ENCODE data around the gene PCDHGB2. TPM values are rescaled to one million over a fixed set of nuclear protein-coding genes. Genes with fewer than 3 reads are reported as not detected.

PCDHGB2 gene
- total RNA-seq, 1 experiment from 2014 or later: 4.1 TPM

DNA sequence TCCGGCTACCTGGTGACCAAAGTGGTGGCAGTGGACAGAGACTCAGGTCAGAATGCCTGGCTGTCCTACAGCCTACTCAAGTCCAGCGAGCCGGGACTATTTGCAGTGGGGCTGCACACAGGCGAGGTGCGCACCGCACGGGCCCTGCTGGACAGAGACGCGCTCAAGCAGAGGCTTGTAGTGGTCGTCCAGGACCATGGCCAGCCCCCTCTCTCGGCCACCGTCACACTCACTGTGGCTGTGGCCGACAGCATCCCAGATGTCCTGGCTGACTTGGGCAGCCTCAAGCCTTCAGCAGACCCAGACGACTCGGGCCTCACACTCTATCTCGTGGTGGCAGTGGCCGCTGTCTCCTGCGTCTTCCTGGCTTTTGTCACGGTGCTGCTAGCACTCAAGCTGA, 2.8 kb upstream of the PCDHGB2 start:
- ChIA-PET POLR2A (no interaction called here), CTCF (interaction anchor here (1.0 to 1.3 kb wide), 2 partner anchors 201 to 235 kb away, joined by 3 read pairs; partner anchors contain the start of gene PCDHB4)
- no peak for ATAC-seq
- DNase-seq (ENCODE audit: low spot score): no peak
- no peak overlapping the region for H3K4me3 Mint-ChIP-seq
- H3K27ac Mint-ChIP-seq: no peak overlapping the region
- TF ChIP-seq, protein P1, sequence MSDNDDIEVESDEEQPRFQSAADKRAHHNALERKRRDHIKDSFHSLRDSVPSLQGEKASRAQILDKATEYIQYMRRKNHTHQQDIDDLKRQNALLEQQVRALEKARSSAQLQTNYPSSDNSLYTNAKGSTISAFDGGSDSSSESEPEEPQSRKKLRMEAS (CRISPR knock-in tag; IDR thresholded peaks at IDR 0.05): no peak
- TF ChIP-seq, protein P2, sequence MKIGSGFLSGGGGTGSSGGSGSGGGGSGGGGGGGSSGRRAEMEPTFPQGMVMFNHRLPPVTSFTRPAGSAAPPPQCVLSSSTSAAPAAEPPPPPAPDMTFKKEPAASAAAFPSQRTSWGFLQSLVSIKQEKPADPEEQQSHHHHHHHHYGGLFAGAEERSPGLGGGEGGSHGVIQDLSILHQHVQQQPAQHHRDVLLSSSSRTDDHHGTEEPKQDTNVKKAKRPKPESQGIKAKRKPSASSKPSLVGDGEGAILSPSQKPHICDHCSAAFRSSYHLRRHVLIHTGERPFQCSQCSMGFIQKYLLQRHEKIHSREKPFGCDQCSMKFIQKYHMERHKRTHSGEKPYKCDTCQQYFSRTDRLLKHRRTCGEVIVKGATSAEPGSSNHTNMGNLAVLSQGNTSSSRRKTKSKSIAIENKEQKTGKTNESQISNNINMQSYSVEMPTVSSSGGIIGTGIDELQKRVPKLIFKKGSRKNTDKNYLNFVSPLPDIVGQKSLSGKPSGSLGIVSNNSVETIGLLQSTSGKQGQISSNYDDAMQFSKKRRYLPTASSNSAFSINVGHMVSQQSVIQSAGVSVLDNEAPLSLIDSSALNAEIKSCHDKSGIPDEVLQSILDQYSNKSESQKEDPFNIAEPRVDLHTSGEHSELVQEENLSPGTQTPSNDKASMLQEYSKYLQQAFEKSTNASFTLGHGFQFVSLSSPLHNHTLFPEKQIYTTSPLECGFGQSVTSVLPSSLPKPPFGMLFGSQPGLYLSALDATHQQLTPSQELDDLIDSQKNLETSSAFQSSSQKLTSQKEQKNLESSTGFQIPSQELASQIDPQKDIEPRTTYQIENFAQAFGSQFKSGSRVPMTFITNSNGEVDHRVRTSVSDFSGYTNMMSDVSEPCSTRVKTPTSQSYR (CRISPR knock-in tag; IDR thresholded peaks at IDR 0.05): no peak
- TF ChIP-seq CREM (CRISPR knock-in tag; IDR thresholded peaks at IDR 0.05) (no peak), ZNF121 (CRISPR knock-in tag; IDR thresholded peaks at IDR 0.05) (no peak), ZNF396 (CRISPR knock-in tag; IDR thresholded peaks at IDR 0.05; ENCODE audit: borderline replicate concordance) (no peak), TEAD1 (CRISPR knock-in tag; IDR thresholded peaks at IDR 0.05) (no peak), HMGA2 (CRISPR knock-in tag; IDR thresholded peaks at IDR 0.05) (no peak), FOXP1 (CRISPR knock-in tag; IDR thresholded peaks at IDR 0.05; ENCODE audit: borderline replicate concordance) (no peak), GABPB1 (CRISPR knock-in tag; IDR thresholded peaks at IDR 0.05) (no peak), ZNF671 (CRISPR knock-in tag; IDR thresholded peaks at IDR 0.05) (no peak), ATF1 (CRISPR knock-in tag; IDR thresholded peaks at IDR 0.05) (no peak), ARID4B (CRISPR knock-in tag; IDR thresholded peaks at IDR 0.05; ENCODE audit: borderline replicate concordance) (no peak), ZNF416 (CRISPR knock-in tag; IDR thresholded peaks at IDR 0.05) (no peak), AFF4 (CRISPR knock-in tag; IDR thresholded peaks at IDR 0.05; ENCODE audit: borderline replicate concordance) (no peak), ELF4 (CRISPR knock-in tag; IDR thresholded peaks at IDR 0.05; ENCODE audit: low read depth) (no peak), GRHL2 (CRISPR knock-in tag; IDR thresholded peaks at IDR 0.05; ENCODE audit: insufficient replicate concordance, severe bottlenecking) (no peak), CBFB (CRISPR knock-in tag; IDR thresholded peaks at IDR 0.05; ENCODE audit: low read depth) (no peak)
- TF ChIP-seq, protein P3, sequence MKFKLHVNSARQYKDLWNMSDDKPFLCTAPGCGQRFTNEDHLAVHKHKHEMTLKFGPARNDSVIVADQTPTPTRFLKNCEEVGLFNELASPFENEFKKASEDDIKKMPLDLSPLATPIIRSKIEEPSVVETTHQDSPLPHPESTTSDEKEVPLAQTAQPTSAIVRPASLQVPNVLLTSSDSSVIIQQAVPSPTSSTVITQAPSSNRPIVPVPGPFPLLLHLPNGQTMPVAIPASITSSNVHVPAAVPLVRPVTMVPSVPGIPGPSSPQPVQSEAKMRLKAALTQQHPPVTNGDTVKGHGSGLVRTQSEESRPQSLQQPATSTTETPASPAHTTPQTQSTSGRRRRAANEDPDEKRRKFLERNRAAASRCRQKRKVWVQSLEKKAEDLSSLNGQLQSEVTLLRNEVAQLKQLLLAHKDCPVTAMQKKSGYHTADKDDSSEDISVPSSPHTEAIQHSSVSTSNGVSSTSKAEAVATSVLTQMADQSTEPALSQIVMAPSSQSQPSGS (CRISPR knock-in tag; IDR thresholded peaks at IDR 0.05; ENCODE audit: borderline replicate concordance, low read depth): no peak
- TF ChIP-seq, protein P4, sequence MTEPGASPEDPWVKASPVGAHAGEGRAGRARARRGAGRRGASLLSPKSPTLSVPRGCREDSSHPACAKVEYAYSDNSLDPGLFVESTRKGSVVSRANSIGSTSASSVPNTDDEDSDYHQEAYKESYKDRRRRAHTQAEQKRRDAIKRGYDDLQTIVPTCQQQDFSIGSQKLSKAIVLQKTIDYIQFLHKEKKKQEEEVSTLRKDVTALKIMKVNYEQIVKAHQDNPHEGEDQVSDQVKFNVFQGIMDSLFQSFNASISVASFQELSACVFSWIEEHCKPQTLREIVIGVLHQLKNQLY (CRISPR knock-in tag; IDR thresholded peaks at IDR 0.05): no peak
- peaks cover 57% of the 10 kb centered on the region for H3K9me3 Mint-ChIP-seq
- H3K36me3 Mint-ChIP-seq: peaks cover 62% of the 10 kb centered on the region
- H3K27me3 Mint-ChIP-seq (ENCODE audit: low read depth): peaks cover 19% of the 10 kb centered on the region
- H3K4me1 Mint-ChIP-seq: peaks cover 8% of the 10 kb centered on the region

Measured in WTC11 (cell line).